Neural crest cell (in vitro differentiated cells): ENCODE data around the gene WDR7. TPM values are rescaled to one million over a fixed set of nuclear protein-coding genes. Genes with fewer than 3 reads are reported as not detected.

ENCODE experiments used
- DNase-seq: peaks from one replicate; pipeline ENCODE4 v3.0.0; 2021; ENCODE audit warnings: low read depth, mixed read lengths, low spot score
- H3K27ac Mint-ChIP-seq: one replicate; pipeline ENCODE4 v1.8.0; 2021; ENCODE audit warnings: mild to moderate bottlenecking, mixed read lengths; ENCODE audit not compliant: unreplicated experiment
- H3K27me3 Mint-ChIP-seq: 2 replicates; pipeline ENCODE4 v1.8.0; 2021; ENCODE audit warnings: low read depth, mild to moderate bottlenecking, mixed read lengths
- H3K36me3 Mint-ChIP-seq: 2 replicates; pipeline ENCODE4 v1.8.0; 2021; ENCODE audit warnings: low read depth, mild to moderate bottlenecking, mixed read lengths
- H3K4me1 Mint-ChIP-seq: 2 replicates; pipeline ENCODE4 v1.8.0; 2021; ENCODE audit warnings: mixed read lengths
- H3K4me3 Mint-ChIP-seq: one replicate; pipeline ENCODE4 v1.8.0; 2021; ENCODE audit warnings: mild to moderate bottlenecking, mixed read lengths
- H3K9me3 Mint-ChIP-seq: 2 replicates; pipeline ENCODE4 v1.8.0; 2021; ENCODE audit warnings: mixed read lengths
- total RNA-seq: library from RNA; stranded (reverse); gene quantifications from 2 replicates; pipeline ENCODE4 v1.2.1, GENCODE V29; 2021
- TF ChIP-seq, protein P1 (sequence below): fragments of 200-600 bp; sonication (generic); conservative IDR thresholded peaks from 2 replicates; pipeline ENCODE4 v1.5.0; 2021; ENCODE audit warnings: antibody characterized with exemption, mild to moderate bottlenecking

Gene WDR7
- total RNA-seq, 1 donor from 2014 or later = 17.3 TPM

DNA sequence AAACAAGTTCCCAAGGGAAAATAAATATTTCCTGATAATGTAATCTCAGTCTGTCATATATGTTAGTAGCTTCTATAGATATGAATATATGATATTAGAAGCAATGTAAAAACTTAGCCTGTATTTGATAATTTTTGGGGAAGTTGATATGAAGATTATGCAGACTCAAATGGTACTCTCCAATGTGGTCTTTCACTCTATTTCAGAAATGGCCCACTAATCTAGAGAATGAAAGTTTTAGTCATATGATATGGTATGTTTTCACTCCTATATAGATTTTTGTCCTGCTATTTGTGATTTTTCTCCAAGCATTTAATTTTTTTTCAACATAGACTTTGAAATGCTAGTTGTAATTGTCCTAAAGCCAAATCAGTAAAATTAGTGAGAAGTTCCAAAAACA is 259.1 kb downstream of the WDR7 start:
- Mint-ChIP-seq H3K4me1 (peaks cover 15% of the 10 kb centered on the region), H3K36me3 (peaks cover 2% of the 10 kb centered on the region), H3K9me3 (no peaks in the 10 kb centered on the region), H3K27me3 (no peaks in the 10 kb centered on the region), H3K27ac (no peak overlapping the region), H3K4me3 (no peak overlapping the region)
- no peak for DNase-seq
- TF ChIP-seq, protein P1, sequence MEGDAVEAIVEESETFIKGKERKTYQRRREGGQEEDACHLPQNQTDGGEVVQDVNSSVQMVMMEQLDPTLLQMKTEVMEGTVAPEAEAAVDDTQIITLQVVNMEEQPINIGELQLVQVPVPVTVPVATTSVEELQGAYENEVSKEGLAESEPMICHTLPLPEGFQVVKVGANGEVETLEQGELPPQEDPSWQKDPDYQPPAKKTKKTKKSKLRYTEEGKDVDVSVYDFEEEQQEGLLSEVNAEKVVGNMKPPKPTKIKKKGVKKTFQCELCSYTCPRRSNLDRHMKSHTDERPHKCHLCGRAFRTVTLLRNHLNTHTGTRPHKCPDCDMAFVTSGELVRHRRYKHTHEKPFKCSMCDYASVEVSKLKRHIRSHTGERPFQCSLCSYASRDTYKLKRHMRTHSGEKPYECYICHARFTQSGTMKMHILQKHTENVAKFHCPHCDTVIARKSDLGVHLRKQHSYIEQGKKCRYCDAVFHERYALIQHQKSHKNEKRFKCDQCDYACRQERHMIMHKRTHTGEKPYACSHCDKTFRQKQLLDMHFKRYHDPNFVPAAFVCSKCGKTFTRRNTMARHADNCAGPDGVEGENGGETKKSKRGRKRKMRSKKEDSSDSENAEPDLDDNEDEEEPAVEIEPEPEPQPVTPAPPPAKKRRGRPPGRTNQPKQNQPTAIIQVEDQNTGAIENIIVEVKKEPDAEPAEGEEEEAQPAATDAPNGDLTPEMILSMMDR = no peak

DNA sequence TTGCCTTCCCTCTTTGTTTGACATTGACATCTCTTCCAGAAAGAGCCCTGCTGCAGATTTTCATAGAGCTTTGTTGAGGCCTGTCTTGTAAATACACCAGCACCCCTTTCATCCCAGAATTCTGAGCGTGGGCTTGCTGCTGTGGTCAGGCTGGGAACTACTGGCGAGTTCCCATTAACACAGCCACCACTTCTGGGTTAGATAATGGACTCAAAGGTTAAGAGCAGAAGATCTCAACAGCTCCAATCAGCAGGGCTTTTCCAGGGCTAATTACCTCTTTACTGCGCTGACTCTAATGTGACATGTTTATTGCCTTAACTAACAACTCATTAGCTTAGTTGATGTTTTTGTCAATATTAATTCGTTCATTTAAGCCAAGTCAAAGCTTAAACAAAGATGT is 259.8 kb downstream of the WDR7 start:
- TF ChIP-seq, protein P1 = no peak
- H3K27ac Mint-ChIP-seq = no peak overlapping the region

DNA sequence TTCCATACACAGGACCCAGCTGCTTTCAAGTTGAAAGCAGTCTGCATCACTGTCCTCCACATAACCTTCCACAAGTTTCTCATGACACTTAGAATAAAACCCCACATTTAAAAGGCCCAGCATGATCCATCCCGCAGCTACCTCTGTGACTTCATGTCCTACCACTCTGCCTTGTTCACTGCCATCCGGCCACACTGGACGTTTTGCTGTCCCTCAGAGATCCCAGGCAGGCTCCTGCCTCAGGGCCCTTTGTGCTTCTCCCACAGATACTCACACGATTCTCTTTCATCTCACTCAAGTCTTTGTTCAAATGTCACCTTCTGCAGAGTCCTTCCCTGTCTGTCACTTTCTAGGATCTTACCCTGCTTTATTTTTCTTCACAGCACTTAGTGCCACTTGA is 262.8 kb downstream of the WDR7 start:
- TF ChIP-seq, protein P1 = no peak
- no peak for DNase-seq
- Mint-ChIP-seq H3K27ac (no peak overlapping the region), H3K9me3 (no peaks in the 10 kb centered on the region), H3K4me1 (peaks cover 26% of the 10 kb centered on the region), H3K4me3 (no peak overlapping the region), H3K36me3 (no peaks in the 10 kb centered on the region), H3K27me3 (no peaks in the 10 kb centered on the region)

More for the DNA sequence above, 259.8 kb downstream of the WDR7 start:
- Mint-ChIP-seq H3K27me3 (no peaks in the 10 kb centered on the region), H3K4me1 (peaks cover 21% of the 10 kb centered on the region), H3K4me3 (no peak overlapping the region), H3K36me3 (peaks cover 2% of the 10 kb centered on the region), H3K9me3 (no peaks in the 10 kb centered on the region)
- DNase-seq = no peak

DNA sequence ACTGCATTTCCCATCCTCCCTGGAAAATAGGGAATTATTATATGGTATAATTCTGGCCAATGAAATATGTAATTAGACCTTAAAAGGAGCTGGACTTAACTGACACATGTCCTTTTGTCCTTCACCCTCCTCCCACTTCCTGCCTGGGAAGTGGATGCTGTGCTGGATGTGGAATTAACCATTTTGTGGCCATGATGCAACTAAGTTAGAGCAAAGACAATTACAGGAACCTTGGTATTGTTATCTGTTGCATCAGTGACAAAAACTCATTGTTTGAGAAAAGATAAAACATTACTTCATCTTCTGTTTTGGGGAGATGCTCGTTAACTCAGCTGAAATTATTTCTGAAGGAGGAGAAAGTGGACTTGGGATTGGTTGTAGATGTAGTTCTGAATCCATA is 268.0 kb downstream of the WDR7 start:
- H3K27ac Mint-ChIP-seq = peak overlapping the region; percentile 31
- H3K36me3 Mint-ChIP-seq = no peaks in the 10 kb centered on the region
- no peaks in the 10 kb centered on the region for H3K9me3 Mint-ChIP-seq
- peaks cover 26% of the 10 kb centered on the region for H3K4me1 Mint-ChIP-seq
- TF ChIP-seq, protein P1 = no peak
- H3K4me3 Mint-ChIP-seq = no peak overlapping the region
- no peaks in the 10 kb centered on the region for H3K27me3 Mint-ChIP-seq
- DNase-seq = no peak

DNA sequence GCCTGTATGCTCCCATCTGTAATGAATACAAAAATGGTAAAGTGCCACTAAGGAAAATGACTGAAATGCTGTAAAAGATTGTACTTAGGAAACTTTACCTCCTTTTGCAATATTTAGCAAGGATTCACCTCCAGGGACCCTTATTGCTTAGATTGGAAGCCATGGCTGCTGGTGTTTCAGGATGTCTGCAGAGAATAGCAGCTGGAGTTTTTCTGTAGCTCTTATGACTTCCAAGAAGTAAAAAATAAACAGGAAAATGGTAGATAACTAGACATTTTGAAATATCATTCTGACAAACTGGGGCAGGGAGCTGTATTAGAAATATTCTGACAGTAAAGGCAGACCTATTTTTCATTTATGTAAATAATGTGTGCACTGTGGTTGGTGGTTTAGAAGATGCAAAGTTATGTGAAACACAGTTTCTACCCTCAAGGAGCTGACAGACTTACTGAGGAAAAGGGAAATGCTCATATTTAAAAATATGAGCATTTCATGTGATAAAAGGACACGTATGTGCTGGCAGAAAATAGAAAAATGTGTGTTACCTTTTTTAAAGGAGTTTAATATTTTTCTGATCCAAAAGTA is 270.8 kb downstream of the WDR7 start:
- no peak for DNase-seq
- Mint-ChIP-seq H3K9me3 (no peaks in the 10 kb centered on the region), H3K36me3 (no peaks in the 10 kb centered on the region), H3K27me3 (no peaks in the 10 kb centered on the region), H3K4me1 (peaks cover 15% of the 10 kb centered on the region), H3K4me3 (no peak overlapping the region), H3K27ac (no peak overlapping the region)
- TF ChIP-seq, protein P1 = no peak

DNA sequence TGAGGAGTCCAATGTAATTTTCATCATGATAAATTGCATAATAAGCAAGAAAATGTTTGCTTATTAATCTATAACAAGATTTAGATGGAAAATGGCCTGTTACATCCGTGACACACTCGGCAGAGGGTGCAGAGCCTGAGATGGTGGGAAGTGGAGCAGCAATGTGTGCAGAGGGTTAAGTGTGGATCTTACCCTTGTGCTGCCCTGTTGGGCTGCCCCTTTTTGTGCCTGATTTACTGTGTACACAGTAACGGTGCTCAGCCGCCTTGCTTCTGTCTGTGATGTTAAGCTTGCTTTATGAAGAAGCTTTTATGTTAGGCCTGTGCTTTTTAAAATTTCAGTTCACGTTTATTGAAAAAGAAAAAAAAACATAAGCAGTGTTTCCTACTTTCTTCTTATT is 275.6 kb downstream of the WDR7 start:
- H3K9me3 Mint-ChIP-seq = no peaks in the 10 kb centered on the region
- no peaks in the 10 kb centered on the region for H3K36me3 Mint-ChIP-seq
- no peaks in the 10 kb centered on the region for H3K4me1 Mint-ChIP-seq
- no peak overlapping the region for H3K4me3 Mint-ChIP-seq
- peaks cover 10% of the 10 kb centered on the region for H3K27me3 Mint-ChIP-seq
- TF ChIP-seq, protein P1 = no peak
- DNase-seq = no peak
- H3K27ac Mint-ChIP-seq = peak overlapping the region; percentile 52
